ENCODE results near the gene ZNF668.

DNA sequence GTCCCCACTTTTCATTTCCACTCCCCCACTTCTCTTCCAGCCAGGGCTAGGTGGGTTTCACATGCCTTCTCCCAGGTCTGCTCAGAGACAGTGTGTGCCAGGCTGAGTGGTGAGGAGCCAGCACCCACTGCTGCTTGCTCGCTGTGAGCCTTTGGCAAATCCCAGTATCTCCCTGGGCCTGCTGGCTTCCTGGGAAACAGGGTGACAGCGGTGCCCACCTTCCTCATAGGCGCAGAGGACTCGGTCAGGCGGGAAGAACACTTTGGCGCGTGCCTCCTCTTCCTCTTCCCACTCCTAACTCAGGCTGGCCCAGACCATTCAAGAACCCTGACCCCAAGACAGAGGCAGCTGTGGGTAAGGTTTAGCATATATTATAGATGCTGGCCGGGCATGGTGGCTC is 15.2 kb upstream of the ZNF668 start:
- TF ChIP-seq, protein P1, sequence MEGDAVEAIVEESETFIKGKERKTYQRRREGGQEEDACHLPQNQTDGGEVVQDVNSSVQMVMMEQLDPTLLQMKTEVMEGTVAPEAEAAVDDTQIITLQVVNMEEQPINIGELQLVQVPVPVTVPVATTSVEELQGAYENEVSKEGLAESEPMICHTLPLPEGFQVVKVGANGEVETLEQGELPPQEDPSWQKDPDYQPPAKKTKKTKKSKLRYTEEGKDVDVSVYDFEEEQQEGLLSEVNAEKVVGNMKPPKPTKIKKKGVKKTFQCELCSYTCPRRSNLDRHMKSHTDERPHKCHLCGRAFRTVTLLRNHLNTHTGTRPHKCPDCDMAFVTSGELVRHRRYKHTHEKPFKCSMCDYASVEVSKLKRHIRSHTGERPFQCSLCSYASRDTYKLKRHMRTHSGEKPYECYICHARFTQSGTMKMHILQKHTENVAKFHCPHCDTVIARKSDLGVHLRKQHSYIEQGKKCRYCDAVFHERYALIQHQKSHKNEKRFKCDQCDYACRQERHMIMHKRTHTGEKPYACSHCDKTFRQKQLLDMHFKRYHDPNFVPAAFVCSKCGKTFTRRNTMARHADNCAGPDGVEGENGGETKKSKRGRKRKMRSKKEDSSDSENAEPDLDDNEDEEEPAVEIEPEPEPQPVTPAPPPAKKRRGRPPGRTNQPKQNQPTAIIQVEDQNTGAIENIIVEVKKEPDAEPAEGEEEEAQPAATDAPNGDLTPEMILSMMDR (IDR thresholded peaks at IDR 0.05) = no peak
- TF ChIP-seq POLR2A (IDR thresholded peaks at IDR 0.05) = no peak
